ENCODE data around the gene BAG5.
"Not testable (repeated sequence)": the region's sequence is repeated elsewhere in the genome, so short reads cannot be mapped to it uniquely, and the experiment has no call there.

Gene BAG5

DNA sequence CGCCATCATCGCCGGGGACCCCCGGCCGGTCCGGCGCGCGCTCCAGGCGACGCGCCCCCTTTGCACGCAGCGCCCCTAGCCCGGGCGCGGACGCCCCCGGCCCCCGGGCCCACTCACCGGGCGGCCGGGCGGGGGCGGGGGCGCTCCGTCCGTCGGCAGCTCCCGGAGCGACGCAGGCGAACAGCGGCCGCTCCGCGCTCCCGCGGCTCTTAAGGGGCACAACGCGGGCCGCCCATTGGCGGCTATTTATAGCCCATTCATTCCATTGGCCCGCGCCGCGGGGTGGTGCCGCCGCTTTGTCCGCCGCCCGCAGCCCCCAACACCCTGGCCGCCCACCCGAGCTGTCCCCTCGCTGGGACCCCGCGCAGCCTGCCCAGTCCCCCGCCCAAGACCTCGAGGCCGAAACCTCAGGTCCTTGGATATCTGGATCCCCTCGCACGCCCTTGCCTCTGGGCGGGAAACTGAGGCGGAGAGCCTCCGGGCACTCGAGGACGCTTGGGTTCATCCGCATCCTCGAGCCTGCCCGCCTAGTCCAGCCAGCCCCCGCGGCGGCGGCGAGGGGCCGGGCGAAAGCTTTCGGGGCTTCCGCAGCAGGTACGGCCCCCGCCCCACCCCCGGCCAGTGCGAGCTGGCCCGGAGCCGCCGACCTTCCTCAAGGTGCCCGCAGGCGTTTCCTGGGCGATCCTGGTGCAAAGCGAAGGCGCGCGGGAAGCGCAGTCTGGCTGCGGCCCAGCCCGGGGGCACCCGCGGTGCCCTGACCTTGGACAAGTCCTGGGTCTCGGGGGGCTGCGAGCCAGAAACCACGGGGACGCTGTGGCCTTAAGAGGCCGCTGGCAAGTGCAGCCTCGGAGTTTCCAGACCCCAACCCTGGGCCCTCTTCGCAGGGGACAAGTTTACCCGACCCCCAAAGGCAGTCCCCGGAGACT is 39.5 kb downstream of the BAG5 start, which contains the start of gene CKB:
TSS of gene CKB (minus strand) at position 182 of the 926 bp plus-strand sequence. CDS start 337 bp downstream, outside the sequence.
- DNase-seq (ENCODE audit: low read depth in 2 of 2) = no peak

DNA sequence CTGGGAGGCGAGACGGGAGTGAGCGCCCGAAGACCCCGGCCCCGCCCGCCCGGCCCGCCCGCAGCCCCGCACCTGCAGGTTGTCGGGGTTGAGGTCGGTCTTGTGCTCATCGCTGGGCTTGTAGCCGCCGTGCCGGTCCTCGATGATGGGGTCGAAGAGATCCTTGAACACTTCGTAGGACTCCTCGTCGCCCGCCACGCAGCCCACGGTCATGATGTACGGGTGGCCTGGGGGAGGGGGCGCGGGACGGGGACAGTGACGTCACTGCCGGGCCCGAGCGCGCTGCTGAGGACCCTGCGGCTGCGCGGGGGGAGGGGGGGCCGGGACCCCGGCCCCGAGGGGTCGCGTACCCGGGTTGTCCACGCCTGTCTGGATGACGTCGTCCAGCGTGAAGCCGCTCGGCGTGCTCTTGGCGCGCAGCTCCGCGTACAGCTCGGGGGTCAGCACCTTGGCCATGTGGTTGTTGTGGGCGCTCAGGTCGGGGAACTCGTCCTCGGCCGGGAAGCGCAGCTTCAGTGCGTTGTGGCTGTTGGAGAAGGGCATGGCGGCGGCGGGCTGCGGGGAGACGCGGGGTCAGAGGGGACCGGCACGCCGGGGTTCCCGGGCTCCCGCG is 40.4 kb downstream of the BAG5 start:
- DNase-seq (ENCODE audit: low read depth in 2 of 2) = no peak

DNA sequence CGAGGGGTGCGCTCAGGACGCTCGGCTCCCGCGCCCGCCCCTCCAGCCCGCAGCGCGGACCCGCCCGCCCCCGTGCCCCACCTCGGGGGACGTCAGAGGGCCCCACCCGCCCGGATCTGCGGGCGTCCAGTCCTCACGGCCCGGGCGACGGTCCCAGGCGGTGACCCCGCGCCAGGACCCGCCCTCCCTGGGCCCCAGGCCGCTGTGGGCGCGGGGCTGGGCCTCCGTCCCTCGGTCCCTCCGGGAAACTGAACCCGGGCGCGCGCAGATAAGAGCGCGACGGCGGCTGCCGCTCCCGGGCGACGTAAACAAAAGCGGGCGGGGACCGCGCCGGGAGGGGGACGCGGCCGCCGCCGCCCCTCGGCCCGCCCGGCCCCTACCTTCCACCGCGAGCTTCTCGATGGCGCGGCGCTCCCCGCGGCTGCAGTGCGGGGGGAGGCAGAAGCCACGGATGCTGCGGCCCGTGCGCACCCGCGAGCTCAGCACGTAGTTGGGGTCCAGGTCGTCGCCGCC is 41.0 kb downstream of the BAG5 start:
- DNase-seq (ENCODE audit: low read depth in 2 of 2) = no peak

DNA sequence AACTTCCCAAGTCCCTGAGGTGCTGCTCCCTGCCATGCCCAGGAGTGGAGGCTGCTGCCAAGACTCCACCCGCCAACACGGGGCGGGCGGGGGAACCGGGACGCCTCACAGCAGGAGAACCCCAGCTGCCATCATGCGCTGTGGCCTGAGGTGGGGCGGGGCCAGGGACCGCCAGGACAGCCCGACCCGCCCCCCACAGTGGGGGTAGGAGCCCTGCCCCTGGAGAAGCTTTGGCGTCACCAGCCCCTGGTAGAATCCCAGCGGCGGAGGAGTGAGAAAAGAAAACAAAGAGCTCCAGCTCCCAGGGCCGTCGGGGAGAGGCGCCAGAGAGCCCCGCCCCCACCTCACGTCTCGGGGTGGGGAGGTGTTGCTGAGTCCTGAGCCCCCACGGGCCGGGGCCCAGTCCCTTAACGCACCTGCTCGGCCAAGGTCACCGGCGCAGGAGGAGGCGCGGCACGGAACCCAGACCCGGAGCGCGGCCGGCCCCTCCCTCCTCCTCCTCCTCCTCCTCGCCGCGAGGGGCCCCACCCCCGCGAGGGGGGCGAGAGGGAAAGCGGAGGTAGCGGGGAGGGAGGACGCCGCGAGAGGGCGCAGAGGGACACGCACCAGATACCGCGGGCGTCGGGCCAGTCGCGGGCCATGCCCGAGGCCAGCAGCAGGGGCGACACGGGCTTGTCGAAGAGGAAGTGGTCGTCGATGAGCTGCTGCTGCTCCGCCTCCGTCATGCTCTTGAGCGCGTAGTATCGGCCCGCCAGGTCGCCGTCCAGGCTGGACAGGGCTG is 41.6 kb downstream of the BAG5 start:
- peak; percentile 23 to 38 for DNase-seq (ENCODE audit: low read depth in 2 of 2)

DNA sequence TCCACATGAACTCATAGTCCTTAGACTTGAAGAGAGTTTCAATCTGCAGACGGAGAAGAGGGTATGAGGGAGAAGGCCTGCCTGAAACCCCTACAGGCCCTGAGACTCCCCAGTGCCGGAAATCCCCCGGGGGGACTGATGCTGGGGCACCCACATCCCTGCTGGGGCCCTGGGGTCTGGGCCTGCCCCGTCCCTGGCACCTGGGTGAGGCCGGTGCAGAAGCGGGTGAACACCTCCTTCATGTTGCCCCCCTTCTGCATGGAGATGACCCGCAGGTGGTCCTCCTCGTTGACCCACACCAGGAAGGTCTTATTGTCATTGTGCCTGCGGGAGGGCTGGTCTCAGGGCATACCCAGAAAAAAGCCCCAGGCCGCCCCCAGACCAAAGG is 42.2 kb downstream of the BAG5 start:
- no peak for DNase-seq (ENCODE audit: low read depth in 2 of 2)

DNA sequence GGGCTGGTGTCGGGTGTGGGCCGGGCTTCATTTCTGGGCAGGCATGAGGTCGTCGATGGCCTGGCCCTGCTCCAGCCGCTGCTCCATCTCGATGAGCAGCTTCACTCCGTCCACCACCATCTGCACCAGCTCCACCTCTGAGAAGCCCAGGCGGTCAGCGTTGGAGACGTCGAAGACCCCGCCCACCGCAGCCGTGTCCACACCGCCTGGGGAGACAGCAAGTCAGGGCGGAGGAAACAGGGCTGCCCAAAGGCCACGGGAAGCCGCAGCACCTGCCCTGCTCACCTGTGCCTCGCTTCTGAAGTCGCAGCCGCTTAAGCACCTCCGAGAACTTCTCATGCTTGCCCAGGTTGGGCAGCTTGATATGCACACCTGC is 42.6 kb downstream of the BAG5 start:
- no peak for DNase-seq (ENCODE audit: low read depth in 2 of 2)

DNA sequence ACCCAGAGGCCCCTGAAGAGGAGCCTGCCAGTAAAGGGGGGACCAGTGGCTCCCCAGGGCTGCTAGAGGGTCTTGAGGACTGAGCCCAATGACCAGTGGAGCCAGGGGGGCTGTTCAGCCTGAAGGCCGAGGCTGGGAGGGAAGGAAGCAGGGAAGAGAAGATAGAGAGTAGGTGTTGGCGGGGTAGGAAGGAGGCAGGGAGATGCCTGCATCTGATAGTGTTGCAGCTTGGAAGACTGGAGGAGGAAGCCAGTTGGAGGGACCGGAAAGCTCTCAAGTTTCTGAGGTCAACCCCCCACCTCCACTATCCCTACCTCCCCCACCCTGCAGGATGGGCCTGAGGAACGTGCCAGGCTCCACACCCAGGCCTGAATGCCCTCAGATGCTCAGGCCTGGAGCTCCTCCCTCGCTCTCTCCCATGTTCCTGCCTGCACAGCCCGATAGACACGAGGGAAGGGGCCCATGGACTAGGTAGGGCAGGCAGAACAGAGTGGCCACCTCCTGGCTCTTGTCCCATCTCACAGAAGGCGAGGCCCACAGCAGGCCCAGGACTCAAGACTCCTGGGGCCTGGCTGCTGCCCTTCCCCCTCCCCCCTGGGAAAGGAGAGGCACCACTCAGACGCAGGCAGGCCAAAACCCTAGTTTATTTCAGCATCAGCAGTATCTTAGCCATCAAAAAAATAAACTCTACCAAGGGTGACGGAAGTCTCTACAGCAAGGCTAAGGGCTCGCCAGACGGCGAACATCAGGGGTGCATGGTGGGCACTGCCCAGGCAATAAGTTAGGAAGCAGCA is 43.2 kb downstream of the BAG5 start:
- no peak for DNase-seq (ENCODE audit: low read depth in 2 of 2)

DNA sequence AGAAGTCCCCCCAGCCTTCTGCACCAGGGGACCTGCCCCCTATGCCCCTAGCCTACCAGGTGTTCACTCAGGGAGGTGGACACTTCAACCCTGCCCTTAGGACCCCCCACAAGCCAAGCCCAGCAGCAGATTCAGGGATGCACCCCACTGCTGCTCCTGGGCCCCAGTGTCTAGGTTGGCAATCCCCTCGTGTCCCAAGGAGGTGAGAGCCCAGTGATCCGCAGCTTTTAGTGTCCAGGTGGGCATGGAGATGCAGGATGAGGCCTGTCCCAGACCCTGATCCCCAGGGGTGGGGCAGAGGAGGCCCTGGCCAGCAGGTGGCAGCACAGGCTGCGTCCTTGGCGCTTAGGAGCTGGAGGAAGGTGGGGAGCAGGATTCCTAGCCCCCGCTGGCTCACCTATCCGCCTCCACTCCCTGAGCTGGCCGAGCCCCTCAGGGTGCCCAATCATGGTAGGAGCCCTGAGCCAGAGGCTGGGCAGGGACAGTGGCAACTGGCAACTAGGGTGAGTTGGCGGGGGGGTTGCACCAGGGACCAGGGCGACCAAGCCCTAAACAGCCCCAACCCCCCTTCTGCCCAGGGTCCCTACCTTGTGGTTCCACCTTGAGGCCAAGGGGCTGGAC is 43.9 kb downstream of the BAG5 start:
- DNase-seq (ENCODE audit: low read depth in 2 of 2) = peak; percentile 35 to 54

DNA sequence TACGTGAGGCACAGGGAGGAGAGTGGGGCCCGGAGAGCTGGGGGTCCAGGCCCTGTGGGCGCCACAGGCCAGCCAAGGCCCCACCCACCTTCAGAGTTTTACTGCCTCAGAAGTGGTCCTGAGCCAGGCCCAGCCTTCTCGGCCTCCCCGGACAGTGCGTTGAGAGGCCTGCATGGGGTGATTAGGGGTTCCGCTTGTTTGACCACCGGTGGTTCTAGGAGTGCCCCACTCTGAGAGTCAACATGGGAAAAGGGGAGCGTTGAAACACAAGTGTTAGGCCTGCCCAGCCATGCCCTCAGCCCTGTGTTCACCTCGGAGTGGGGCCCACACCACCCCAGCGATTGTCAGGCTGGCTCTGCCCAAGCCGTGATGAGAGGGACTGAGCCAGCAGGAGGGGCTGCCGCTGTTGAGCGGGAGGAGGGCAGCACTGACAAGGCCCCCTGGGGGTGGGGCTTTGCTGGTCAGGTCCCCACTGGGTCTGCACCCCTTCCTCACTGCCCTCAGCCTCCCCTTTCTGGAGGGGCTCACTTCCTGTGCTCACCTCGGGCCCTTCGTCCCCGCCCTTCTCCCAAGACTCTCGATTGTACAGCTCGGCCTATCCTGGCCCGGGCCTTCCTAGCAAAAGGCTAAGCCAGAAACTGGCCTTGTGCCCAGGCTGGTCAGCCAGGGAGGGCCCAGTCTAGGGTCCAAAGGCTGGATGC is 44.6 kb downstream of the BAG5 start:
- DNase-seq (ENCODE audit: low read depth in 2 of 2) = no peak

DNA sequence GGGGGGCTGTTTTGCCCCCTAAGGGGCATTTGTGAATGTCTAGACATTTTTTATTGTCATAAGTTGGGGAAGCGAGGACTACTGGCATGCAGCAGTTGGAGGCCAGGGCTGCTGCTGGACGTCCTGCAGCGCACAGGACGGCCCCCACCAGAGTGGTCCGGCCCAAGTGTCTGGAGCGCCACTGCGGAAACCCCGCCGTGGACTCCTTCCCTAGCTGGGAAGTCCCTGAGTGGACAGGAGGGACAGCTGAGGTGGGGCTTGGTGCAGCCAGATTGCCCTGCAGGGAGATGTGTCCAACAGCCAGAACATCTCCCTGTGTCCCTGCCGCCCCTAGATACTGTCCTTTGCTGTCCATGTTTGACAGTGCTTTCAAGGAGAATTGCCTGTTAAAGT is 45.3 kb downstream of the BAG5 start:
- DNase-seq (ENCODE audit: low read depth in 2 of 2) = no peak

DNA sequence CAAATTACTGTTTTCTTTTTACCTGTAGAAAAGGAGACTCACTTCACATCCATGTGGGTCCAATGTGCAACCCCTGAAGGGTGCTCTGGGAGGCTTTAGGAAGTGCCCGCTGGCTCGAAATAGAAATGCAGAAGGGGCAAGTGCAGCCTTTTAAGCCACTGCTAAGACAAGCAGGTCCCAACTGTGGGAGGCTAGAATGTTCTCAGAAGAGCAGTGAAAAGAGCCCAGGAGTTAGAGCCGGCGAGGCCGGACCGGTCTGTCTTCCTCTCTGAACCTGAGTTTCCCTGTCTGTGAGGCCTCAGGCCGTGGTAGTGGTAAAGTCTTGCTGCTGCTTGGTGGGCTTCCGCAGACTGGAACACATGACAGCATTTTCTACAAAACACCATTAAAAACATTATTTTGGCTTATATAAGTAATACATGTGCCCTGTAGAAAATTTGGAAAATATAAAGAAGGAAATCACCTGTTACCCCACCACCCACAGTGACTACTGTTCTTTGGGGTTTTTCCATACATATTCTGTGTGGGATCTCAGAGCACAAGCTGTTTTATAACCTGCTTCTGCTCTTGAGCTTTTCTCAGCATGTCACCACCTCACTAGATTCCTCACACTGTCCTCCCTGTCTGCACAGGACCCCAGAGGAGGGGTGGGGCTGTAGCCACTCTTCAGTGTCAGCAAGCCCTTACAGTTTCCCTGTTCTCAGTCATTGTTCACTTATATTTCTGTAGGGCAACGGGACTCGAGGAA is 45.9 kb downstream of the BAG5 start:
- DNase-seq (ENCODE audit: low read depth in 2 of 2) = no peak

DNA sequence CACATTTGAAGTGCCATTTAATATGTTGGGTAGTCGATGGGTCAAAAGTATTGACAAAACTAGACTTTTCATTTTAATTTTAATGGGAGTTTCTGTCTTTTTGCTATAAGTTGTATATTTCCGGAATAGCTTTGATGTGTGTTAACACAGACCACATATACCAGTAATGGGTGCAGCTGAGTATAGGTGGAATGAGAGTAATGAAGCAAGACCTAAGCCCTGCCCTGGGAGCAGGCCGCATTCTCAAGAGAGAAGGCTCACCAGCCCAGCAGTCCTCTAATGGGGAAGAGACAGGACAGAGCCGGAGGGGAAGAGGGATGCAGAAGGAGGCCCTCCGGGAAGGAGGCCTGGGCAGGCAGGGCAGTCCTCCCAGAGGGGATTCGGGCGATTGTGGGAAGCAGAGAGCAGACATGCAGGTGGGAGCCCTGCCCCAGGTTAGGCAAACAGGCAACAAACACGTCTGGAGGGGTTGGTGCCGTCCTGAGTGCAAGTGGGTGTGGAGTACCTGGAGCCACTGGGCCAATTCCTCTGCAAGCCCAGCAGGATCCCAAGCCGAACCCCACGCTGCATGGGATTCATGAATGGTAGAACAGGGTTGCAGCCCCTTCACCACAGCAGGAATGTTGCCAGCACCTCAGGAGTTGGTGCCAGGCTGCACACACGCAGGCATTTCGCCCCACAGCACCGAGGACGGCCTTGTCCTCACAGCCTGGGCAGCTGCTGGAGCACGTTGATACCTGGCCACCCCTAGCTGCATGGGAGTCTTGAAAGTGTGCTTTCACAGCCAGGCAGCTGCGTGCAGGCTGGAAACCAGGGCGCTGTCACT is 47.6 kb downstream of the BAG5 start:
- DNase-seq (ENCODE audit: low read depth in 2 of 2) = no peak

DNA sequence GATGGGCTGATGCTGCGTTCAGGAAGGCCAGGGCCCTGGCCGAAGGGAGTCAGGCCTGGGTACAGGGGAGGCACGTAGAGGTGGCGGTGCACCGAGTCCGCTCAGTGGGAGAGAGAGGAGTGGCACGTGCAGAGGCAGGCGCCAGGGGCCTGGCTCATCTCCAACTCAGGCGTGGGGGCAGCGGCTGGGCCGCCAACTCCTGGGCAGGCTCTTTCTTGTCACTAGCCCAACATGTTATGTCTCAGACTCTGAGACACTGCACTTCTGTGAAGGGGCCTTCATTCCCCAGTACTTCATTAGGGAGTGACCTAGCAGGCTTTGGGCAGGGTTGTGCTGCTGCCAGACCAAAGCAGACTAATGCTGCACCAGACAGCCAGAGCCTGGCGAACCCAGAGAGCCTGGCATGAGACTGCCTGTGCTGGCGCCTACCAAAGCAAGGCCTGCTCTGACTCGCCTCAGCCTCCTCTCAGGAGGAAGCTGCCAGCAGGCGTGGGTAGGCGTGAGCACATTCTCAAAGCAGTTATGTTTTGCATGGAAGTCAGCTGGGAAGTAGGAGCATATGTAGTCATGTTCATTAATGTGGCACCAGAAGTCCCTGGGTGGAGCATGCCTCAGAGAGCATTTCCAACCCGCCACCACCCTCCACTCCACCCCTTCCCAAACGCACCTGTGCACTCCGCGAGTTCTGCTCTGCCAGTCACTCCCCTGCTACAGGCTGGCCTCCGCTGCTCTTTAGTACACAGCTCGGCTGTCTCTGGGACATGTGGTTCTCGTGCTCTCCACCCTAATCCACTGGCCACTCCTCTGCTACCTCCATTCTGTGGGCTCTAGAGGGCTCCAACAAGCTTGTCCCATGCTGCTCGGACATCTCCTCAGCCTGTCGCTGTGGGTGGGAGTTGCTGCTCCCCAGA is 49.5 kb downstream of the BAG5 start:
- no peak for DNase-seq (ENCODE audit: low read depth in 2 of 2)

DNA sequence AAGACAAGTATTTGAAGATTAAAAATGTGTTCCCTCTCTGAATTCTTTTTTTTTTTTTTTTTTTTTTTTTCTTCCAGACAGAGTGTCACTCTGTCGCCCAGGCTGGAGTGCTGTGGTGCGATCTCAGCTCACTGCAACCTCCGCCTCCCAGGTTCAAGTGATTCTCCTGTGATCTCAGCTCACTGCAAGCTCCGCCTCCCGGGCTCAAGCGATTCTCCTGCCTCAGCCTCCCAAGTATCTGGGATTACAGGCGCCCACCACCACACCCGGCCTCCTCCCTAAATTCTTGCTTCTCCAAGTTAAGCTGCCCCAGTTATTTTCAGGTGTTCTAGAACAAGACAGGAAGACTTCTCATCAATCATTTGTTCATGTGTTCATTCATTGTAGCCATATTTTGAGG is 50.3 kb downstream of the BAG5 start:
- not testable (repeated sequence) for DNase-seq (ENCODE audit: low read depth in 2 of 2)

DNA sequence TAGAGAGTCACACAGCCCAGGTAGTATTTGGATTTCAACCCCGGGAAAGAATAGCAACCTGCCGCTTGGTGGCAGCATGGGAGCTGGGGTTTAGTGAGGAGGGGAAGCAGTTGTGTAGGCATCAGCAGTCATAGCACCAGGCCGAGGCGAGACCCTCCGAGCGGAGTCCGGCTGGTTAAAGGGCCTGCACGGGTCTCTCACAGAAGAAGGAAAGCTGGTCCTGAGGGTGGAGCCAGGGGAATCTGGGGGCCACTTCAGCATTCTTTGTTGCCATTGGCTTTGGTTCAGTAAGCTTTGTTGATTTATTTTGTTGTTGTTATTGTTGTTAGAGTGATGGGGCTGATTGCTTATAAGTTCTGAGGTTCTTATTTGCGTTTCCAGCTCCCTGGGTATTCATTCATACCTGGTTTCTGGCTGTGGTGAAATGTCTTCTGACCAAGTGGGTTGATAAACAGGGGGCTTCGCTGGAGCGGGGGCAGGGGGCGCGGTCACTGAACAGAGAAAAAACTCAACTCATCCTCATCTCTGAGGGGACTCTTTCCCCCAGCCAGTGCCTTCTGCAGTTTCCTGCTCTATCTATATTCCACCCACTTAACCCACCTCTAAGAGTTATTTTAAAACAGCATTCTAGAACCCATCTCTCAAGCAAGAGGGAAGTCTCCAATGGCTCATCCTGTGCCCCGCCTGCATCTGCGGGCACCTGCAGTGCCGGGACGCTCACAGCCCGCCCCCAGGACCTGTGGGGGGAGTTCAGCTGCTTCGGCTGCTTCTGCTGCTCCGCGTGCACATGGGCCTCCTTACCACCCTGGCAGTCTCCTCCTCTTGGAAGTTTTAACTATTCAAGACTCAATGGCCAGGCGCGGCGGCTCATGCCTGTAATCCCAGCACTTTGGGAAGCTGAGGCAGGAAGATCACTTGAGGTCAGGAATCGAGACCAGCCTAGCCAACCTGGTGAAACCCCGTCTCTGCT is 51.4 kb downstream of the BAG5 start:
- no peak for DNase-seq (ENCODE audit: low read depth in 2 of 2)
